IPS-NIHi7 (cell line): Measurements from ENCODE around the gene IFT88.
"Not testable (repeated sequence)": the region's sequence is repeated elsewhere in the genome, so short reads cannot be mapped to it uniquely, and the experiment has no call there.

Source experiments
- DNase-seq: peaks from one replicate; pipeline ENCODE4 v3.0.0; 2012; ENCODE audit warnings: mixed read lengths; ENCODE audit errors: extremely low spot score

IFT88 gene

GRCh38 chr13:20636079-20636478 lies 69.1 kb downstream of the IFT88 start:
- no peak for DNase-seq

DNA sequence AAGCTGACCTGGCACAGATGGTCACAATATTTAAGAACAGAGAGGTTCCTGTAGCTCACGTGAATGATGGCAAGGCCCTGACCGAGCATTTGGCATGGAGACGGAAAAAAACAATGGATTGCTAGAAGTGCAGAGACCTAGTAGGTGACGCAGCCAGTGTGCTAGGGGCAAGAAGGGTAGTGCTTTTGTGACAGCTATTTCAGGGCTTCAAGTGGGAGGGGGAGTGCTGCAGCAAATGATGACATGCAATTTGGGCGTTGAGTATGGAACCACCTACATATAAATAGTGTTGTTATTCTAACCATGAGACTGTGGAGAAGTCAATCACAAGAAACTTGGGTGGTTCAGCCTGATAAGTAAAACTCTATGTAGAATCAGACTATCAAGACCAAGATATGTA lies 70.9 kb downstream of the IFT88 start:
- DNase-seq = no peak

GRCh38 chr13:20647758-20648157 lies 80.8 kb downstream of the IFT88 start:
- DNase-seq = no peak

DNA sequence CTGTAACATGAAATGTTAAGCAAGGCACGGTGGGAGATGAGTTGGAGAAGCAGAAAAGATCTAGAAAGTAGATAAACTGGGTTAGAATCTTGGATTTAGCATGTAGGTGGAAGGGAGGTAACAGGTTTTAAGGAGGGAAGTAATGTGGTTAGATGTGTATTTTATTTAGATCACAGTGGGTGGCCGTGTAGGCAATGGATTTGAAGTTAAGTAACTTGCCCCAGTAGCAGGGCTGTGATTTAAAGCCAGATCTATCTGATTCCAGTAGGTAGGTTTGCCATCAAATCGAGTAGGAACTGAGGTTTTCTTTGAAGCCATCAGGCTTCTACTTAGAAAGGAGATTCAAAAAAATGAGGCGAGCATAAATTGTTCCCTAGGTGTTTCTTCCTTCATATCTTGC lies 86.0 kb downstream of the IFT88 start:
- no peak for DNase-seq

DNA sequence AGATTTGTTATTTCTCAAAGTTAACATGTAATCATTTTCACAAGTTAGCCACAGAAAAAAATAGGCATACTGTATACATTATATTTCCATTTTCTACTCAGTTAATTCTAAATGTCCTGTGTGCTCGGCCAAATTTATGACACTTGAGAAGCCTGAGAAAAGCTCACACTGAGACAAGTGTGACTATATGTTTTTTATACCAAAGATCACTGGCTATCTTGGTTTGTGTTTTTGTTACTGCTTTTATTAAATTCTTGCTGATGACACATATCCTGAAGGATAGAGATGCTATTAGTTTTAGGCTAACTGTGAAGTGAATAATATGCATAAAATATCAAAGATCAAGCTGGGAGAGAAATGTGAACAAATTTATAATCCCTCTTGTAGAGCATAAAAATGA lies 87.2 kb downstream of the IFT88 start:
- no peak for DNase-seq

DNA sequence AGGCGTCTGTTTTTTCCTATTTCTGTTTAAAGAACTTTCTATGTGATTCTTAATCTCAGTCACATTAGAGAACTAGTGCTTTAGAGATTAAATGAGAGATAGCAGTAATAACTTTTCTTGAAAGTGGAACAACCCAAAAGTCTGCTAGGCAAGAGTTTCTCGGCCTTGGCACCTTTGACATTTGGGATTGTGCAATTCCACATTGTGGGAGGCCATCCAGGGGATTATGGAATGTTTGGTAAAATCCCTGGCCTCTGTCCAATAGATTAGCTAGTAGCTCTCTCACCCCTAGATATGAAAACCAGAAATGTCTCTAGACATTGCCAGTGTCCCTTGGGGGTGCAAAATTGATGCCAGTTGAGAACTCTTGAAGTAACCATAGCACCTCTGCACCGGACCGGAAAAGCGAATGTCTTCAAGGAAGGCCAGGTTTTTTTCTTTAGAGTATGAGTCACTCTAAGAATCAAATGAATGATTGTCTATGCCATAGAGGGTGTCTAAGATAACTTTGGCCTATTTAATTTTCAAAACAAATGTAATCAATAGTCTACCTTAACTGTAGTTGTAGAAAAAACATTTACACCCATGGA lies 91.6 kb downstream of the IFT88 start:
- DNase-seq = no peak

DNA sequence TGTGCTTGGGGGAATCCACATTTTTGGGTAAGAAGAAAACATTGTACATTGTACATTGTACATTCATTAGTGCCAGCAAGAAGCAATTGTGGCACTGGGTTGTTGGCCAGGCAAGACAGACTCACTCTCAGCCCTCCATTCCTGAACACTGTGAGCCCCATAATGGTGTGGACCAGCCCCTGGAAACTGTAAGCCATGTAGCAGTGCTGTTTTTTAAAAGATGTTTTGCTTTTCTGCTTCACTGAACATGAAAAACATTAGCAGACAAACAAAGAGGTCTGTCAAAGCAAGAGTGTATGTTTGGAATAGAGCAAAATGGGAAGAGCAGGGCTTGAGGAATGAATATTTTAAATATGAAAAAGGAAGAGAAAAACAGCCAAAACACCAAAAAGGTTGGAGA lies 97.4 kb downstream of the IFT88 start:
- no peak for DNase-seq

- DNase-seq = no peak
These were observed 100.0 kb downstream of the IFT88 start for GRCh38 chr13:20666948-20667347.

GRCh38 chr13:20667857-20668437 lies 101.0 kb downstream of the IFT88 start:
- no peak for DNase-seq

DNA sequence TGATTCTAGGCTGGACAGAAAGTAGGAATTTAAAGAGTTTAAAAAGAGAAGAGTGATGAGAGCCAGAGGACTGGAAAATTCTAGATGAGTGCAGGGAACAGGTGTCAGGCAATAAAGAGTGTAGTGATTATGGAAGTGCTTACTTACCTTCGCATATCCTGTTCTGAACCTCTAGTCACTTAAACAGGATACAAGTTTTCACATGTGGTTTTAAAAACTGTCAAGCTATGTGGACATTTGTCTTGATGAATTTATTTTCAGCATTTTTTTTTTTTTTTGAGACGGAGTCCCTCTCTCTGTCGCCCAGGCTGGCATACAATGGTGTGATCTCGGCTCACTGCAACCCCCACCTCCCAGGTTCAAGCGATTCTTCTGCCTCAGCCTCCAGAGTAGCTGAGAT lies 102.2 kb downstream of the IFT88 start:
- DNase-seq = no peak

DNA sequence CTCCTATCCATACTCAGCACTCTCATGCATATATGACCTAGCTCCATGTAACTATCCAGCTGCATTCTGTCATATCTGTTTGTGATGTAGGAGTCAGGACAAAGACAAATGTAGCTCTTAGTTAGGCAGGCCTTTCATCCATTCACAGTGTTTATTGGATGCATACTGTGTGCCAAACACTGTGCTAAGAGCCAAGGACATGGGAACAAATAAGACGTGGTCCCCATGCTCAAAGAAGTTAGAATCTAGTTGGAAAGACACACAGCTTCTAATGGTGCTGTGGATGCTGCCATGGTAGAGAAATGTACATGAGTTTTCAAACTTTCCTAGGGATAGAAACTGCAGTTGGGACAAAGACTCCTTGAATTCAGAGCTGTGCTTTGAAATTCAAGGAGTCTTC lies 104.8 kb downstream of the IFT88 start:
- no peak for DNase-seq

GRCh38 chr13:20672772-20673171 lies 105.8 kb downstream of the IFT88 start:
- no peak for DNase-seq

GRCh38 chr13:20673715-20674114 lies 106.8 kb downstream of the IFT88 start:
- DNase-seq = no peak

GRCh38 chr13:20676213-20676612 lies 109.3 kb downstream of the IFT88 start:
- DNase-seq = no peak

GRCh38 chr13:20678606-20679005 lies 111.6 kb downstream of the IFT88 start:
- DNase-seq = not testable (repeated sequence)

GRCh38 chr13:20679879-20680278 lies 112.9 kb downstream of the IFT88 start:
- no peak for DNase-seq

- no peak for DNase-seq
These were observed 113.6 kb downstream of the IFT88 start for GRCh38 chr13:20680416-20681080.

DNA sequence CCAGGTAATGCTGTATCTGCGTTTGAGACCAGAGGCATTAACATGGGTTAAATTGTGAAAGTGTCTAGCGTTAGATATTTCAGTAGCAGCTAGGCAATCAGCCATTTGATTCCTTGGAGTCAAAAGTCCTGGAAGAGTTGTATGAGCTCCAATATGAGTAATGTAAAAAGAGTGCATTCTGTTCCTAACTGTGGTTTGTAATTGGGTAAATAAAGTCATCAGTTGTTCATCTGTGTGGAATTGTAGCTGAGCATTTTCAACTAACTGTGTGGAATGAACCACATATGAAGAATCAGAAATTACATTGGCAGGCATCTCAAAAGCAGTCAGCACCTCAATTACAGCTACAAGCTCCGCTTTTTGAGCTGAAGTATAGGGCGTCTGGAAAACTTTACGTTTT lies 114.5 kb downstream of the IFT88 start:
- DNase-seq = not testable (repeated sequence)

- DNase-seq = no peak
These were observed 115.1 kb downstream of the IFT88 start for GRCh38 chr13:20682061-20682460.

DNA sequence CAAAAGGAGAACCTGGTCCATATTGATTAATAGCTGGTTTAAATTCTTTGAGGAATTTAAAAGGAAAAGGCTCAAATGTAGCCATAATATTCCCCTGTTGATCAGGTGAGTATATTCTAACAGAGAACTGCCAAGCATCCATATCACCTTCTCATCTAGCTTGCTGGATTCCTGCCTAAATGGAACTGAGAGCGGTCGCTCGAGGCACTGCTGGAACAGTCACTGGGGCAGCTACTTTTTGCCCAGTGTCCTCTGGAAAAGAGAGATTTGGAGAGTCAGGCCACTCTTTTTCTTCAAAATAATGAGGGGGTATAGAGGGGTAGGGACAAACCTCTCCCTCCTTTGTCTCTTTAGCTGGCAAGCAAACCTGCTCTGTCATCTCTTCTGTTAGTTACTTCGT lies 117.1 kb downstream of the IFT88 start:
- DNase-seq = no peak

DNA sequence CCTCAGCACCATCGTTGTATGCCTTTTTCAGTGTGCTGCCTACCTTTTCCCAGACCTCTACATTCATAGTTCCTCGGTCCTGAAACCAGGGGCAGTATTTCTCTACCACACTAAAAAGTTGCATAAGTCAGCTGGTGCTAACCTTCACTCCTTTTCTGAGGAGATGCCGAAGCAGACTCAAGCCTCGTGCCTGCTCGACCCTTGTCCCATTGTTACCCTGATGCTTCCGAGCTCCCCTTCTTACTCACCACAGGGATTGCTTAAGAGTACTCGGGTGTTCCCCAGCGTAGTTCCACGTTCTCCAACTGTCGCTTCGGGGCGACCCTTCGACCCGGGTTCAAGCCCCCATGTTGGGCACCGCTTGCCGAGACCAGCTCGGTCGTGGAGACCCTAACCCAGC lies 117.6 kb downstream of the IFT88 start:
- no peak for DNase-seq

GRCh38 chr13:20685092-20685491 lies 118.1 kb downstream of the IFT88 start:
- no peak for DNase-seq

GRCh38 chr13:20686167-20686566 lies 119.2 kb downstream of the IFT88 start:
- DNase-seq = no peak
